GM23338 (cell line): ENCODE measurements around the gene SLC1A4. TPM values are rescaled to one million over a fixed set of nuclear protein-coding genes. Genes with fewer than 3 reads are reported as not detected.
"Not testable (repeated sequence)": the region's sequence is repeated elsewhere in the genome, so short reads cannot be mapped to it uniquely, and the experiment has no call there.

ENCODE experiments used
- ATAC-seq: fragments of 200-7000 bp; cut with Tn5 transposase; 3 replicates; pipeline ENCODE4 v1.9.1; 2020
- DNase-seq: peaks from one replicate; pipeline ENCODE4 v3.0.0-alpha.2; 2015; ENCODE audit warnings: low spot score
- H2AFZ ChIP-seq: fragments of 200-600 bp; sonication (generic); 2 replicates; pipeline ENCODE4 v1.8.0; 2016; ENCODE audit warnings: antibody characterized with exemption, mild to moderate bottlenecking, moderate library complexity
- H3F3A ChIP-seq: fragments of 200-600 bp; sonication (generic); replicated peaks from 2 replicates; pipeline ENCODE4 v1.8.0; 2017; ENCODE audit warnings: antibody characterized with exemption, mixed run types, low read depth
- H3K27ac ChIP-seq: fragments of 200-600 bp; sonication (generic); 2 replicates; pipeline ENCODE4 v1.6.1; 2016; ENCODE audit warnings: low read depth
- H3K27me3 ChIP-seq: fragments of 200-600 bp; sonication (generic); 2 replicates; pipeline ENCODE4 v1.8.0; 2016; ENCODE audit warnings: mild to moderate bottlenecking, mixed run types, moderate library complexity; ENCODE audit not compliant: insufficient read depth
- H3K36me3 ChIP-seq: fragments of 200-600 bp; sonication (generic); 2 replicates; pipeline ENCODE4 v1.8.0; 2016; ENCODE audit warnings: mild to moderate bottlenecking; ENCODE audit not compliant: insufficient read depth
- H3K4me1 ChIP-seq: fragments of 200-600 bp; sonication (generic); 2 replicates; pipeline ENCODE4 v1.8.0; 2016; ENCODE audit warnings: mild to moderate bottlenecking, moderate library complexity; ENCODE audit not compliant: insufficient read depth
- H3K4me2 ChIP-seq: fragments of 200-600 bp; sonication (generic); 2 replicates; pipeline ENCODE4 v1.7.1; 2017; ENCODE audit warnings: mixed run types
- H3K4me3 ChIP-seq: fragments of 200-600 bp; sonication (generic); 2 replicates; pipeline ENCODE4 v1.6.1; 2016; ENCODE audit warnings: mixed run types
- H3K79me2 ChIP-seq: fragments of 200-600 bp; sonication (generic); replicated peaks from 2 replicates; pipeline ENCODE4 v1.8.0; 2017; ENCODE audit warnings: mild to moderate bottlenecking; ENCODE audit not compliant: insufficient read depth
- H3K9me2 ChIP-seq: fragments of 200-600 bp; sonication (generic); 2 replicates; pipeline ENCODE4 v1.8.0; 2017; ENCODE audit not compliant: insufficient read depth
- H4K20me1 ChIP-seq: fragments of 200-600 bp; sonication (generic); replicated peaks from 2 replicates; pipeline ENCODE4 v1.8.0; 2017; ENCODE audit warnings: mild to moderate bottlenecking; ENCODE audit not compliant: insufficient read depth
- H3K27ac Mint-ChIP-seq: 2 replicates; pipeline ENCODE4 v1.8.0; 2020; ENCODE audit warnings: inconsistent platforms, mild to moderate bottlenecking, moderate library complexity, mixed read lengths
- H3K27me3 Mint-ChIP-seq: 3 replicates; pipeline ENCODE4 v1.8.0; 2022; ENCODE audit warnings: low read depth, mild to moderate bottlenecking, moderate library complexity, mixed read lengths, inconsistent platforms; ENCODE audit not compliant: insufficient read depth, poor library complexity
- H3K36me3 Mint-ChIP-seq: 3 replicates; pipeline ENCODE4 v1.8.0; 2021; ENCODE audit warnings: low read depth, mild to moderate bottlenecking, inconsistent platforms, moderate library complexity, mixed read lengths
- H3K4me1 Mint-ChIP-seq: 3 replicates; pipeline ENCODE4 v1.8.0; 2020; ENCODE audit warnings: mild to moderate bottlenecking, inconsistent platforms, mixed read lengths
- H3K4me3 Mint-ChIP-seq: 3 replicates; pipeline ENCODE4 v1.8.0; 2021; ENCODE audit warnings: moderate library complexity, mild to moderate bottlenecking, inconsistent platforms, mixed read lengths
- H3K9me3 Mint-ChIP-seq: 3 replicates; pipeline ENCODE4 v1.8.0; 2020; ENCODE audit warnings: moderate library complexity, mild to moderate bottlenecking, inconsistent platforms, mixed read lengths
- CREB1 ChIP-seq: fragments of 250-450 bp; sonication (Bioruptor Pico); IDR thresholded peaks from 2 replicates; pipeline ENCODE4 v1.5.0; 2020; ENCODE audit warnings: low read depth, mild to moderate bottlenecking, moderate library complexity
- EZH2 ChIP-seq: fragments of 200-600 bp; sonication (generic); IDR thresholded peaks from one replicate; pipeline ENCODE4 v1.8.0; 2017; ENCODE audit warnings: antibody characterized with exemption, mild to moderate bottlenecking, low read depth; ENCODE audit not compliant: unreplicated experiment
- EZH2phosphoT487 ChIP-seq: fragments of 200-600 bp; sonication (generic); IDR thresholded peaks from one replicate; pipeline ENCODE4 v1.8.1; 2018; ENCODE audit warnings: antibody characterized with exemption; ENCODE audit not compliant: unreplicated experiment
- JUNB ChIP-seq: IDR thresholded peaks from one replicate; pipeline ENCODE4 v1.6.1; 2016; ENCODE audit warnings: antibody characterized with exemption; ENCODE audit not compliant: unreplicated experiment
- NANOG ChIP-seq: IDR thresholded peaks from 2 replicates; pipeline ENCODE4 v1.6.1; 2016; ENCODE audit warnings: antibody characterized with exemption, borderline replicate concordance
- POLR2AphosphoS5 ChIP-seq: IDR thresholded peaks from 2 replicates; pipeline ENCODE4 v1.6.1; 2016; ENCODE audit warnings: antibody characterized with exemption, low read depth
- STAT1 ChIP-seq: IDR thresholded peaks from one replicate; pipeline ENCODE4 v1.6.1; 2016; ENCODE audit warnings: antibody characterized with exemption; ENCODE audit not compliant: unreplicated experiment
- ZNF114 ChIP-seq: fragments of 250-450 bp; sonication (Bioruptor Pico); IDR thresholded peaks from 2 replicates; pipeline ENCODE4 v1.5.0; 2020; ENCODE audit warnings: mild to moderate bottlenecking, moderate library complexity
- ZNF331 ChIP-seq: fragments of 250-450 bp; sonication (Bioruptor Pico); IDR thresholded peaks from 2 replicates; pipeline ENCODE4 v1.5.0; 2020; ENCODE audit warnings: low read depth, mild to moderate bottlenecking, moderate library complexity
- polyA plus RNA-seq: library from polyadenylated mRNA; unstranded; fragments of >200 nt; fragmentation: Nextera tagmentation; extraction: Ambion mirVana; gene quantifications from 2 replicates; pipeline ENCODE4 v1.2.1, GENCODE V29; 2016
- total RNA-seq: library from RNA; depleted of rRNA; stranded (reverse); fragments of >200 nt; shearing (Covaris generic); gene quantifications from 2 replicates; pipeline ENCODE4 v1.2.3, GENCODE V29; 2014
- TF ChIP-seq, protein P1 (sequence below): IDR thresholded peaks from 2 replicates; pipeline ENCODE4 v1.6.1; 2016; ENCODE audit warnings: antibody characterized with exemption
- TF ChIP-seq, protein P2 (sequence below), 2 experiments: fragments of 200-600 bp in 1 of 2; sonication (generic) in 1 of 2; conservative IDR thresholded peaks; 2 replicates each; pipeline versions ENCODE4 v1.5.1 to v1.6.1; 2016 to 2017; ENCODE audit warnings: antibody characterized with exemption in 2 of 2, low read depth in 2 of 2, mild to moderate bottlenecking in 2 of 2, moderate library complexity in 1 of 2
- TF ChIP-seq, protein P3 (sequence below): IDR thresholded peaks from one replicate; pipeline ENCODE4 v1.6.1; 2018; ENCODE audit warnings: antibody characterized with exemption; ENCODE audit not compliant: unreplicated experiment

SLC1A4 gene
- total and polyA plus RNA-seq, 2 experiments from 2014 or later: 1.3 to 2.7 TPM

GRCh38 chr2:65004232-65004631 lies 15.0 kb downstream of the SLC1A4 start:
- not testable (repeated sequence) for H3K4me3 Mint-ChIP-seq, H4K20me1 ChIP-seq, H3K36me3 Mint-ChIP-seq, H2AFZ ChIP-seq, ATAC-seq, H3F3A ChIP-seq, DNase-seq, H3K9me3 Mint-ChIP-seq, H3K27ac ChIP-seq, H3K36me3 ChIP-seq, H3K4me3 ChIP-seq, H3K4me1 Mint-ChIP-seq, H3K27me3 Mint-ChIP-seq, H3K9me2 ChIP-seq, H3K27ac Mint-ChIP-seq, H3K4me2 ChIP-seq, H3K79me2 ChIP-seq, H3K27me3 ChIP-seq, H3K4me1 ChIP-seq

- Mint-ChIP-seq H3K9me3 (no peaks in the 10 kb centered on the region), H3K27ac (peak overlapping the region; percentile 29), H3K27me3 (peaks cover 2% of the 10 kb centered on the region), H3K36me3 (no peaks in the 10 kb centered on the region; the same call in none of the 3 replicates), H3K4me3 (no peak overlapping the region), H3K4me1 (peaks cover 13% of the 10 kb centered on the region)
- TF ChIP-seq, protein P1, sequence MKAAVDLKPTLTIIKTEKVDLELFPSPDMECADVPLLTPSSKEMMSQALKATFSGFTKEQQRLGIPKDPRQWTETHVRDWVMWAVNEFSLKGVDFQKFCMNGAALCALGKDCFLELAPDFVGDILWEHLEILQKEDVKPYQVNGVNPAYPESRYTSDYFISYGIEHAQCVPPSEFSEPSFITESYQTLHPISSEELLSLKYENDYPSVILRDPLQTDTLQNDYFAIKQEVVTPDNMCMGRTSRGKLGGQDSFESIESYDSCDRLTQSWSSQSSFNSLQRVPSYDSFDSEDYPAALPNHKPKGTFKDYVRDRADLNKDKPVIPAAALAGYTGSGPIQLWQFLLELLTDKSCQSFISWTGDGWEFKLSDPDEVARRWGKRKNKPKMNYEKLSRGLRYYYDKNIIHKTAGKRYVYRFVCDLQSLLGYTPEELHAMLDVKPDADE: no peak
- TF ChIP-seq ZNF331 (CRISPR knock-in tag): no peak
- Histone ChIP-seq H3K4me3 (no peak overlapping the region), H3K36me3 (no peaks in the 10 kb centered on the region), H3K9me2 (no peaks in the 10 kb centered on the region), H3K27ac (no peak overlapping the region), H3K4me1 (peaks cover 11% of the 10 kb centered on the region; the same call in 1 of the 2 replicates), H4K20me1 (no peaks in the 10 kb centered on the region), H2AFZ (no peak overlapping the region), H3K27me3 (no peaks in the 10 kb centered on the region), H3K79me2 (no peaks in the 10 kb centered on the region), H3F3A (no peaks in the 10 kb centered on the region), H3K4me2 (no peak overlapping the region)
- DNase-seq (no peak), ATAC-seq (peak; percentile 35; the same call in 1 of the 3 replicates)
Observed at GRCh38 chr2:65013776-65014175, 24.6 kb downstream of the SLC1A4 start.

- Histone ChIP-seq H2AFZ (no peak overlapping the region), H3F3A (no peaks in the 10 kb centered on the region), H3K4me3 (no peak overlapping the region), H3K4me1 (peaks cover 11% of the 10 kb centered on the region; the same call in 1 of the 2 replicates), H4K20me1 (no peaks in the 10 kb centered on the region), H3K27me3 (no peaks in the 10 kb centered on the region), H3K9me2 (no peaks in the 10 kb centered on the region), H3K36me3 (no peaks in the 10 kb centered on the region), H3K27ac (no peak overlapping the region), H3K79me2 (no peaks in the 10 kb centered on the region), H3K4me2 (no peak overlapping the region)
- H3K9me3 Mint-ChIP-seq: no peaks in the 10 kb centered on the region
- peaks cover 5% of the 10 kb centered on the region for H3K27me3 Mint-ChIP-seq
- no peak overlapping the region for H3K4me3 Mint-ChIP-seq
- DNase-seq (no peak), ATAC-seq (no peak)
- H3K27ac Mint-ChIP-seq: no peak overlapping the region
- H3K4me1 Mint-ChIP-seq: peaks cover 13% of the 10 kb centered on the region
- H3K36me3 Mint-ChIP-seq: no peaks in the 10 kb centered on the region; the same call in none of the 3 replicates
- TF ChIP-seq EZH2phosphoT487: no peak
- TF ChIP-seq POLR2AphosphoS5: no peak
- TF ChIP-seq ZNF331 (CRISPR knock-in tag): no peak
- no peak for TF ChIP-seq CREB1 (CRISPR knock-in tag)
- TF ChIP-seq, protein P2, sequence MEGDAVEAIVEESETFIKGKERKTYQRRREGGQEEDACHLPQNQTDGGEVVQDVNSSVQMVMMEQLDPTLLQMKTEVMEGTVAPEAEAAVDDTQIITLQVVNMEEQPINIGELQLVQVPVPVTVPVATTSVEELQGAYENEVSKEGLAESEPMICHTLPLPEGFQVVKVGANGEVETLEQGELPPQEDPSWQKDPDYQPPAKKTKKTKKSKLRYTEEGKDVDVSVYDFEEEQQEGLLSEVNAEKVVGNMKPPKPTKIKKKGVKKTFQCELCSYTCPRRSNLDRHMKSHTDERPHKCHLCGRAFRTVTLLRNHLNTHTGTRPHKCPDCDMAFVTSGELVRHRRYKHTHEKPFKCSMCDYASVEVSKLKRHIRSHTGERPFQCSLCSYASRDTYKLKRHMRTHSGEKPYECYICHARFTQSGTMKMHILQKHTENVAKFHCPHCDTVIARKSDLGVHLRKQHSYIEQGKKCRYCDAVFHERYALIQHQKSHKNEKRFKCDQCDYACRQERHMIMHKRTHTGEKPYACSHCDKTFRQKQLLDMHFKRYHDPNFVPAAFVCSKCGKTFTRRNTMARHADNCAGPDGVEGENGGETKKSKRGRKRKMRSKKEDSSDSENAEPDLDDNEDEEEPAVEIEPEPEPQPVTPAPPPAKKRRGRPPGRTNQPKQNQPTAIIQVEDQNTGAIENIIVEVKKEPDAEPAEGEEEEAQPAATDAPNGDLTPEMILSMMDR (conservative IDR thresholded peaks at IDR 0.05; ENCODE audit: low read depth in 2 of 2): no peak
- TF ChIP-seq STAT1: no peak
- TF ChIP-seq, protein P3, sequence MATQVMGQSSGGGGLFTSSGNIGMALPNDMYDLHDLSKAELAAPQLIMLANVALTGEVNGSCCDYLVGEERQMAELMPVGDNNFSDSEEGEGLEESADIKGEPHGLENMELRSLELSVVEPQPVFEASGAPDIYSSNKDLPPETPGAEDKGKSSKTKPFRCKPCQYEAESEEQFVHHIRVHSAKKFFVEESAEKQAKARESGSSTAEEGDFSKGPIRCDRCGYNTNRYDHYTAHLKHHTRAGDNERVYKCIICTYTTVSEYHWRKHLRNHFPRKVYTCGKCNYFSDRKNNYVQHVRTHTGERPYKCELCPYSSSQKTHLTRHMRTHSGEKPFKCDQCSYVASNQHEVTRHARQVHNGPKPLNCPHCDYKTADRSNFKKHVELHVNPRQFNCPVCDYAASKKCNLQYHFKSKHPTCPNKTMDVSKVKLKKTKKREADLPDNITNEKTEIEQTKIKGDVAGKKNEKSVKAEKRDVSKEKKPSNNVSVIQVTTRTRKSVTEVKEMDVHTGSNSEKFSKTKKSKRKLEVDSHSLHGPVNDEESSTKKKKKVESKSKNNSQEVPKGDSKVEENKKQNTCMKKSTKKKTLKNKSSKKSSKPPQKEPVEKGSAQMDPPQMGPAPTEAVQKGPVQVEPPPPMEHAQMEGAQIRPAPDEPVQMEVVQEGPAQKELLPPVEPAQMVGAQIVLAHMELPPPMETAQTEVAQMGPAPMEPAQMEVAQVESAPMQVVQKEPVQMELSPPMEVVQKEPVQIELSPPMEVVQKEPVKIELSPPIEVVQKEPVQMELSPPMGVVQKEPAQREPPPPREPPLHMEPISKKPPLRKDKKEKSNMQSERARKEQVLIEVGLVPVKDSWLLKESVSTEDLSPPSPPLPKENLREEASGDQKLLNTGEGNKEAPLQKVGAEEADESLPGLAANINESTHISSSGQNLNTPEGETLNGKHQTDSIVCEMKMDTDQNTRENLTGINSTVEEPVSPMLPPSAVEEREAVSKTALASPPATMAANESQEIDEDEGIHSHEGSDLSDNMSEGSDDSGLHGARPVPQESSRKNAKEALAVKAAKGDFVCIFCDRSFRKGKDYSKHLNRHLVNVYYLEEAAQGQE: no peak
- TF ChIP-seq JUNB: no peak
- no peak for TF ChIP-seq ZNF114 (CRISPR knock-in tag)
- TF ChIP-seq EZH2: no peak
- TF ChIP-seq NANOG: no peak
Observed at GRCh38 chr2:65015731-65016130, 26.5 kb downstream of the SLC1A4 start.
